DMS53 treated with DMSO at 0.1 percent for 48 hours (cell line): ENCODE data around the gene FAM53A.

Experiments used
- DNase-seq: peaks from one replicate; lab custom pipeline; 2025; ENCODE audit not compliant: unreplicated experiment; lab: John Stamatoyannopoulos, UW

The FAM53A gene

GRCh38 chr4:1683736-1684505 is at the start of gene FAM53A:
FAM53A (minus strand) TSS chr4:1684313; CDS start chr4:1668741, 15,572 bp downstream.
- peak; percentile 83 for DNase-seq

- DNase-seq = no peak
These were observed 48.8 kb upstream of the FAM53A start for GRCh38 chr4:1732911-1733310.

- DNase-seq = no peak
These were observed 47.1 kb upstream of the FAM53A start for GRCh38 chr4:1731180-1731579.

GRCh38 chr4:1730532-1731135 is 46.5 kb upstream of the FAM53A start:
- DNase-seq = no peak

GRCh38 chr4:1728061-1728980 is 44.2 kb upstream of the FAM53A start:
- no peak for DNase-seq

- no peak for DNase-seq
These were observed 43.3 kb upstream of the FAM53A start for GRCh38 chr4:1727117-1728031.

GRCh38 chr4:1726146-1726934 is 42.2 kb upstream of the FAM53A start:
- DNase-seq = peak; percentile 92

GRCh38 chr4:1725521-1725920 is 41.4 kb upstream of the FAM53A start:
- DNase-seq = no peak

- no peak for DNase-seq
These were observed 39.2 kb upstream of the FAM53A start for GRCh38 chr4:1723131-1723801.

- DNase-seq = no peak
These were observed 38.5 kb upstream of the FAM53A start for GRCh38 chr4:1722551-1723118.

- DNase-seq = no peak
These were observed 37.8 kb upstream of the FAM53A start for GRCh38 chr4:1721666-1722550.

- DNase-seq = peak; percentile 99
These were observed 37.0 kb upstream of the FAM53A start, which contains the start of the genes TACC3 and TMEM129 for GRCh38 chr4:1721003-1721665. TACC3 (plus strand) TSS chr4:1721521; CDS start chr4:1723422, 1,901 bp downstream. TMEM129 (minus strand) TSS chr4:1721323; CDS start chr4:1720837, 486 bp downstream.

- peak; percentile 36 for DNase-seq
These were observed 36.3 kb upstream of the FAM53A start for GRCh38 chr4:1720163-1720983.

GRCh38 chr4:1718095-1718850 is 34.2 kb upstream of the FAM53A start:
- DNase-seq = no peak
